Right renal pelvis (tissue), 4 donors: Measurements from ENCODE around the gene PPM1A. TPM values are rescaled to one million over a fixed set of nuclear protein-coding genes. Genes with fewer than 3 reads are reported as not detected.

Experiments
- polyA plus RNA-seq, 4 donors: library from polyadenylated mRNA; unstranded; fragments of 120-200 nt; gene quantifications; one replicate each; pipeline ENCODE4 v1.2.1, GENCODE V29; 2013; ENCODE audit not compliant: insufficient read length in 4 of 4

Gene PPM1A
- polyA plus RNA-seq, 4 donors, result 66.1 to 89.3 (median 82.6) TPM

Other genes starting within 250 kb of the PPM1A start
- gene PCNX4, start 157.3 kb upstream of the PPM1A start, polyA plus RNA-seq, result 10 to 100 TPM; 86.7 to 94.6 (median 92.6) TPM
- 10 to 100 TPM; 73.4 to 97.9 (median 84.2) TPM for gene DHRS7, start 83.8 kb upstream of the PPM1A start, polyA plus RNA-seq
- gene C14orf39, start 236.8 kb downstream of the PPM1A start, polyA plus RNA-seq, result 1 to 10 TPM in 1 of 4 donors, under 1 TPM in 3; 0.26 to 1.0 (median 0.38) TPM